Endothelial cell of umbilical vein (primary cell): ENCODE measurements around the gene TNFRSF14. TPM values are rescaled to one million over a fixed set of nuclear protein-coding genes. Genes with fewer than 3 reads are reported as not detected.

Experiments
- BruUV-seq: library from RNA; stranded (reverse); fragments of 400-500 nt; replicated peaks from 2 replicates; lab custom pipeline; 2021; lab: Mats Ljungman, UMichigan
- CTCF ChIA-PET: fragments of 300-600, 350-600 bp; sonication (Branson Sonifier 250); formaldehyde crosslinking; loops from one replicate; lab custom pipeline; 2021; ENCODE audit warnings: antibody characterized with exemption, inconsistent platforms; lab: Charles Lee
- POLR2A ChIA-PET: fragments of 300-600, 350-600 bp; sonication (Branson Sonifier 250); formaldehyde crosslinking; loops from one replicate; lab custom pipeline; 2021; ENCODE audit warnings: antibody characterized with exemption, inconsistent platforms; lab: Charles Lee
- DNase-seq: peaks from one replicate; pipeline ENCODE4 v3.0.0-alpha.2; 2011; ENCODE audit warnings: low read depth, low spot score
- FAIRE-seq: peaks from 2 replicates; lab custom pipeline; 2011; peaks lifted over from hg19 to GRCh38; lab: Jason Lieb, UNC
- H2AFZ ChIP-seq: 2 replicates; pipeline ENCODE4 v1.6.0; 2012; ENCODE audit warnings: low read depth, low read length, control low read depth, inconsistent platforms
- H3K27ac ChIP-seq: 2 replicates; pipeline ENCODE4 v1.5.1; 2011; ENCODE audit warnings: low read depth, mild to moderate bottlenecking, control low read depth, low read length, moderate library complexity; ENCODE audit not compliant: insufficient read depth
- H3K27me3 ChIP-seq, 2 experiments: 2 replicates each; pipeline versions ENCODE4 v1.6.0 to v1.6.1; 2011; ENCODE audit warnings: low read length in 2 of 2, mixed read lengths in 1 of 2; ENCODE audit not compliant: control insufficient read depth in 2 of 2, insufficient read depth in 2 of 2
- H3K36me3 ChIP-seq, 2 experiments: 2 replicates in 1 of 2; 3 replicates in 1 of 2; pipeline ENCODE4 v1.5.1; 2011; ENCODE audit warnings: low read length in 2 of 2, mild to moderate bottlenecking in 1 of 2, moderate library complexity in 1 of 2; ENCODE audit not compliant: control insufficient read depth in 2 of 2, insufficient read depth in 2 of 2; ENCODE audit errors: extremely low read depth in 1 of 2
- H3K4me1 ChIP-seq: 3 replicates; pipeline ENCODE4 v1.5.1; 2011; ENCODE audit warnings: mild to moderate bottlenecking, low read length; ENCODE audit not compliant: control insufficient read depth, insufficient read depth; ENCODE audit errors: extremely low read depth
- H3K4me2 ChIP-seq: 2 replicates; pipeline ENCODE4 v1.6.1; 2011; ENCODE audit warnings: low read length, control low read depth, mixed read lengths; ENCODE audit not compliant: insufficient read depth
- H3K4me3 ChIP-seq, 3 experiments: fragments of 200-600 bp in 1 of 3; sonication (generic), shearing (Covaris generic) in 1 of 3; replicated peaks in 1 of 3; 2 replicates each; pipeline ENCODE4 v1.5.1; 2011 to 2016; ENCODE audit warnings: control low read depth in 3 of 3, low read length in 3 of 3, mild to moderate bottlenecking in 2 of 3, inconsistent platforms in 1 of 3, low read depth in 1 of 3, moderate library complexity in 1 of 3; ENCODE audit not compliant: insufficient read depth in 1 of 3
- H3K79me2 ChIP-seq: 2 replicates; pipeline ENCODE4 v1.6.0; 2012; ENCODE audit warnings: low read length, inconsistent platforms; ENCODE audit not compliant: control insufficient read depth, insufficient read depth
- H3K9ac ChIP-seq: replicated peaks from 2 replicates; pipeline ENCODE3; 2011; ENCODE audit warnings: low read length, control low read depth; ENCODE audit not compliant: insufficient read depth; ENCODE audit errors: extremely low read depth
- H3K9me1 ChIP-seq: replicated peaks from 3 replicates; pipeline ENCODE4 v1.6.0; 2011; ENCODE audit warnings: mild to moderate bottlenecking, low read length; ENCODE audit not compliant: control insufficient read depth, insufficient read depth; ENCODE audit errors: extremely low read depth
- H3K9me3 ChIP-seq: replicated peaks from 2 replicates; pipeline ENCODE4 v1.5.1; 2012; ENCODE audit warnings: low read length, inconsistent platforms; ENCODE audit not compliant: control insufficient read depth, insufficient read depth
- H4K20me1 ChIP-seq: replicated peaks from 2 replicates; pipeline ENCODE3; 2011; ENCODE audit warnings: mild to moderate bottlenecking, low read length; ENCODE audit not compliant: control insufficient read depth, insufficient read depth; ENCODE audit errors: extremely low read depth
- CTCF ChIP-seq, 2 donors: IDR thresholded peaks; 1 replicate in 1 of 2; 2 replicates in 1 of 2; pipeline ENCODE4 v1.5.1; 2011; ENCODE audit warnings: low read length in 2 of 2, mild to moderate bottlenecking in 2 of 2, moderate library complexity in 2 of 2, control low read depth in 1 of 2, inconsistent platforms in 1 of 2, low read depth in 1 of 2; ENCODE audit not compliant: insufficient read depth in 1 of 2; ENCODE audit errors: extremely low read depth in 1 of 2
- EZH2 ChIP-seq: IDR thresholded peaks from 2 replicates; pipeline ENCODE4 v1.6.1; 2012; ENCODE audit warnings: borderline replicate concordance, low read depth, mild to moderate bottlenecking, moderate library complexity, low read length, inconsistent platforms; ENCODE audit not compliant: severe bottlenecking
- FOS ChIP-seq: IDR thresholded peaks from 2 replicates; pipeline ENCODE4 v1.6.1; 2011; ENCODE audit warnings: mild to moderate bottlenecking, low read length, moderate library complexity, borderline replicate concordance; ENCODE audit not compliant: insufficient read depth
- GATA2 ChIP-seq: IDR thresholded peaks from 2 replicates; pipeline ENCODE4 v1.7.0; 2011; ENCODE audit warnings: low read depth, mild to moderate bottlenecking, moderate library complexity, mixed read lengths, low read length; ENCODE audit not compliant: insufficient read length, insufficient read depth
- JUN ChIP-seq: IDR thresholded peaks from 2 replicates; pipeline ENCODE4 v1.6.1; 2011; ENCODE audit warnings: borderline replicate concordance, low read depth; ENCODE audit not compliant: insufficient read length, insufficient read depth
- MAX ChIP-seq: IDR thresholded peaks from 2 replicates; pipeline ENCODE4 v1.6.1; 2011; ENCODE audit not compliant: insufficient read depth, insufficient read length
- MYC ChIP-seq: IDR thresholded peaks from one replicate; pipeline ENCODE4 v1.6.1; 2011; ENCODE audit warnings: mild to moderate bottlenecking, low read depth, low read length
- POLR2A ChIP-seq: IDR thresholded peaks from 2 replicates; pipeline ENCODE4 v1.6.1; 2012; ENCODE audit warnings: low read depth, mild to moderate bottlenecking, control low read depth, low read length
- POLR2AphosphoS5 ChIP-seq: IDR thresholded peaks from 2 replicates; pipeline ENCODE4 v1.6.1; 2012; ENCODE audit warnings: low read depth, mild to moderate bottlenecking, control low read depth, low read length, moderate library complexity; ENCODE audit not compliant: insufficient read depth
- dilution Hi-C: fragments of 300-500 bp; cut with MboI; formaldehyde crosslinking; loops from one replicate; pipeline ENCODE4 v1.15.0; 2019; ENCODE audit warnings: low sequenced_read_pairs; ENCODE audit not compliant: extremely low pct_ligation_motif_present
- intact Hi-C: fragments of 100-400 bp; cut with micrococcal nuclease; formaldehyde crosslinking; loops from one replicate; pipeline ENCODE4 v1.10.0; 2022
- polyA plus RNA-seq, 4 experiments: library from polyadenylated mRNA; depleted of rRNA in 3 of 4; stranded (reverse) in 3 of 4; unstranded in 1 of 4; fragments of >200 nt; gene quantifications; 2 replicates each; pipeline versions ENCODE4 v1.2.1 to v1.2.3, GENCODE V29; 2011 to 2012; ENCODE audit warnings: missing spikeins in 1 of 4
- total RNA-seq: library from RNA; stranded (reverse); gene quantifications from 2 replicates; pipeline ENCODE4 v1.2.3, GENCODE V29; 2021

Gene TNFRSF14
- total and polyA plus RNA-seq, 2 donors (not counting 3 experiments of a cell fraction or from before 2014, with no cell fraction given), result 40.9 to 49.4 TPM

- no TSS peak for BruUV-seq
- H3K27ac ChIP-seq, result no peak overlapping the region
- ChIA-PET CTCF (no interaction called here), POLR2A (no interaction called here)
- TF ChIP-seq MYC (no peak), GATA2 (no peak), POLR2AphosphoS5 (no peak), POLR2A (no peak), FOS (no peak), JUN (no peak), MAX (no peak), CTCF (IDR thresholded peaks at IDR 0.05; ENCODE audit: extremely low read depth in 1 of 2, insufficient read depth in 1 of 2, low read depth in 1 of 2, low read length in 2 of 2) (no peak), EZH2 (no peak)
- DNase-seq (no peak), FAIRE-seq (no peak)
- no peaks in the 10 kb centered on the region for H3K4me1 ChIP-seq
- H3K4me2 ChIP-seq, result no peak overlapping the region
- no peaks in the 10 kb centered on the region for H3K79me2 ChIP-seq
- H3K4me3 ChIP-seq, result no peak overlapping the region
- no peaks in the 10 kb centered on the region for H4K20me1 ChIP-seq
- H3K9me3 ChIP-seq, result no peaks in the 10 kb centered on the region
- dilution Hi-C loops, result no loop called here
- H3K36me3 ChIP-seq, result no peaks in the 10 kb centered on the region
- H3K9me1 ChIP-seq, result no peaks in the 10 kb centered on the region
- no peak overlapping the region for H2AFZ ChIP-seq
- H3K9ac ChIP-seq, result no peak overlapping the region
- intact Hi-C loops, result no loop called here
- peaks cover 0 to 1% of the 10 kb centered on the region in 2 experiments for H3K27me3 ChIP-seq
Measured at GRCh38 chr1:2538376-2538775, 17.8 kb upstream of the TNFRSF14 start.
